Kidney (tissue), 2 donors: ENCODE data around the gene PRKACG. TPM values are rescaled to one million over a fixed set of nuclear protein-coding genes. Genes with fewer than 3 reads are reported as not detected.

Source experiments
- polyA plus RNA-seq: library from polyadenylated mRNA; stranded (reverse); fragments of 350-450 nt; fragmentation: Illumina TruSeq; extraction: RNeasy Lipid Tissue Mini Kit (QIAGEN cat#74804); gene quantifications from one replicate; pipeline ENCODE4 v1.2.3, GENCODE V29; 2014; ENCODE audit warnings: low read depth, low replicate concordance; ENCODE audit not compliant: insufficient read depth
- total RNA-seq: library from RNA; stranded (reverse); fragmentation: NEBNext Ultra II Directional; extraction: Animal tissue kit (Norgen Biotek cat#: 25700); gene quantifications from one replicate; pipeline ENCODE4 v1.2.1, GENCODE V29; 2021
- donor health status: DM: yes; HTN: yes; CAD: no.

Gene PRKACG
- total and polyA plus RNA-seq, 2 donors from 2014 or later, result not detected

Other genes with a start within 250 kb of the PRKACG start
- gene FXN, start 21.6 kb upstream of the PRKACG start, total RNA-seq, result 12.9 TPM
- 21.1 TPM for gene FXN, start 21.6 kb upstream of the PRKACG start, polyA plus RNA-seq
- 148 TPM for gene TJP2, start 160.2 kb upstream of the PRKACG start, total RNA-seq
- gene TJP2, start 160.2 kb upstream of the PRKACG start, polyA plus RNA-seq, result 35.9 TPM